HepG2 (cell line): ENCODE measurements around the gene TXNDC11. TPM values are rescaled to one million over a fixed set of nuclear protein-coding genes. Genes with fewer than 3 reads are reported as not detected.

Experiments used
- ATAC-seq: fragments of 200-7000 bp; cut with Tn5 transposase; 3 replicates; pipeline ENCODE4 v1.9.1; 2020; ENCODE audit warnings: mild to moderate bottlenecking, moderate library complexity
- BruUV-seq: library from RNA; stranded (reverse); fragments of 400-500 nt; replicated peaks from 2 replicates; lab custom pipeline; 2021; lab: Mats Ljungman, UMichigan
- CTCF ChIA-PET: fragments of 300-600 bp; formaldehyde crosslinking; extraction: SDS; loops from one replicate; lab custom pipeline; 2021; ENCODE audit warnings: low total read pairs, inconsistent platforms, low intra/inter-chr PET ratio; lab: Yijun Ruan, JAX
- POLR2A ChIA-PET: fragments of 350-600 bp; sonication (Branson Sonifier 250); formaldehyde crosslinking; loops from one replicate; lab custom pipeline; 2020; ENCODE audit warnings: antibody characterized with exemption, inconsistent platforms; lab: Yijun Ruan, JAX
- DNase-seq: peaks from one replicate; pipeline ENCODE4 v3.0.0-alpha.2; 2015; ENCODE audit warnings: low spot score
- FAIRE-seq: peaks from 3 replicates; lab custom pipeline; 2011; peaks lifted over from hg19 to GRCh38; lab: Jason Lieb, UNC
- H2AFZ ChIP-seq: one replicate; pipeline ENCODE4 v1.6.1; 2011; ENCODE audit warnings: low read length, inconsistent platforms
- H3K27ac ChIP-seq: fragments of 300-600 bp; 3 replicates; pipeline ENCODE4 v1.8.0; 2011; ENCODE audit warnings: mixed run types, mild to moderate bottlenecking, mixed read lengths, low read length, inconsistent platforms; ENCODE audit not compliant: insufficient read depth; ENCODE audit errors: extremely low read length
- H3K27me3 ChIP-seq, 2 experiments: fragments of 200-600 bp in 1 of 2; 2 replicates in 1 of 2; 3 replicates in 1 of 2; pipeline versions ENCODE4 v1.6.0 to v1.8.0; 2011; ENCODE audit warnings: low read length in 2 of 2, mild to moderate bottlenecking in 2 of 2, moderate library complexity in 2 of 2, inconsistent platforms in 1 of 2; ENCODE audit not compliant: insufficient read depth in 2 of 2, control insufficient read depth in 1 of 2
- H3K36me3 ChIP-seq, 2 experiments: fragments of 200-600 bp in 1 of 2; replicated peaks in 1 of 2; 2 replicates in 1 of 2; 3 replicates in 1 of 2; pipeline versions ENCODE4 v1.5.1 to v1.8.0; 2011; ENCODE audit warnings: low read length in 2 of 2, inconsistent platforms in 1 of 2; ENCODE audit not compliant: insufficient read depth in 2 of 2, control insufficient read depth in 1 of 2
- H3K4me1 ChIP-seq: 2 replicates; pipeline ENCODE4 v1.5.1; 2012; ENCODE audit warnings: low read length, inconsistent platforms; ENCODE audit not compliant: insufficient read depth
- H3K4me2 ChIP-seq: 2 replicates; pipeline ENCODE4 v1.6.0; 2011; ENCODE audit warnings: low read depth, low read length, inconsistent platforms
- H3K4me3 ChIP-seq, 3 experiments: fragments of 200-600 bp in 1 of 3; sonication (generic), shearing (Covaris generic) in 1 of 3; replicated peaks in 1 of 3; 2 replicates each; pipeline ENCODE4 v1.5.1; 2011 to 2016; ENCODE audit warnings: low read length in 3 of 3, inconsistent platforms in 2 of 3, low read depth in 2 of 3, mild to moderate bottlenecking in 2 of 3, control low read depth in 1 of 3, mixed read lengths in 1 of 3; ENCODE audit not compliant: insufficient read depth in 1 of 3
- H3K79me2 ChIP-seq: one replicate; pipeline ENCODE4 v1.6.1; 2011; ENCODE audit warnings: low read length, inconsistent platforms; ENCODE audit not compliant: insufficient read depth
- H3K9ac ChIP-seq: 2 replicates; pipeline ENCODE4 v1.6.0; 2011; ENCODE audit warnings: mild to moderate bottlenecking, low read depth, low read length, inconsistent platforms; ENCODE audit not compliant: insufficient read depth
- H3K9me3 ChIP-seq: 2 replicates; pipeline ENCODE4 v1.5.1; 2012; ENCODE audit warnings: mild to moderate bottlenecking, low read length
- H4K20me1 ChIP-seq: 2 replicates; pipeline ENCODE4 v1.6.0; 2011; ENCODE audit warnings: inconsistent platforms, mild to moderate bottlenecking, low read length, moderate library complexity; ENCODE audit not compliant: insufficient read depth
- ARID2 ChIP-seq: sonication (generic); formaldehyde crosslinking; IDR thresholded peaks from 2 replicates; pipeline ENCODE4 v1.8.1; 2022; ENCODE audit warnings: mild to moderate bottlenecking, missing genetic modification reagents, borderline replicate concordance
- MEF2D ChIP-seq: sonication (generic); formaldehyde crosslinking; IDR thresholded peaks from 2 replicates; pipeline ENCODE4 v1.5.1; 2020; ENCODE audit warnings: mild to moderate bottlenecking, missing genetic modification reagents
- NR1H2 ChIP-seq: sonication (generic); formaldehyde crosslinking; IDR thresholded peaks from 2 replicates; pipeline ENCODE4 v1.8.1; 2022; ENCODE audit warnings: low read depth, missing genetic modification reagents, borderline replicate concordance
- RBM22 ChIP-seq: fragments of 200-400 bp; formaldehyde crosslinking; optimal IDR thresholded peaks from 2 replicates; pipeline ENCODE3; 2017; ENCODE audit warnings: mild to moderate bottlenecking, low read length, moderate library complexity
- RNF219 ChIP-seq: sonication (generic); formaldehyde crosslinking; IDR thresholded peaks from 2 replicates; pipeline ENCODE4 v1.5.0; 2020; ENCODE audit warnings: mild to moderate bottlenecking, missing genetic modification reagents
- SATB2 ChIP-seq: sonication (generic); formaldehyde crosslinking; IDR thresholded peaks from 2 replicates; pipeline ENCODE4 v1.5.0; 2020; ENCODE audit warnings: missing genetic modification reagents
- TCF7L2 ChIP-seq: IDR thresholded peaks from 2 replicates; pipeline ENCODE4 v1.6.1; 2011; ENCODE audit warnings: mild to moderate bottlenecking, low read depth, low read length, moderate library complexity
- ZMAT5 ChIP-seq: sonication (generic); formaldehyde crosslinking; IDR thresholded peaks from 2 replicates; pipeline ENCODE4 v1.5.0; 2020; ENCODE audit warnings: mild to moderate bottlenecking, low read depth, missing genetic modification reagents, borderline replicate concordance
- ZMYM4 ChIP-seq: sonication (generic); formaldehyde crosslinking; IDR thresholded peaks from 2 replicates; pipeline ENCODE4 v1.8.1; 2023; ENCODE audit warnings: mild to moderate bottlenecking, missing genetic modification reagents
- ZNF768 ChIP-seq: sonication (generic); formaldehyde crosslinking; IDR thresholded peaks from 2 replicates; pipeline ENCODE4 v1.4.0; 2020; ENCODE audit warnings: missing genetic modification reagents
- WGBS: methylation state at CpG from one replicate; pipeline ENCODE4 v1.1.6; 2017; ENCODE audit warnings: low lambda C conversion rate; 5-methylcytosine and 5-hydroxymethylcytosine counted together
- in situ Hi-C: cut with HindIII; loops from 2 replicates; pipeline ENCODE4 v1.10.0; 2017; ENCODE audit warnings: low pct_unique_long_range_greater_than_20kb; ENCODE audit not compliant: extremely low pct_ligation_motif_present
- intact Hi-C: fragments of 100-400 bp; cut with micrococcal nuclease; formaldehyde crosslinking; loops from one replicate; pipeline ENCODE4 v1.10.0; 2022; ENCODE audit not compliant: unreplicated experiment
- polyA plus RNA-seq, 8 experiments: library from polyadenylated mRNA; depleted of rRNA in 3 of 8; stranded (reverse) in 7 of 8; unstranded in 1 of 8; fragments of >200 nt; fragmentation: Illumina TruSeq in 4 of 8; extraction: Trizol in 4 of 8; gene quantifications; 2 replicates each; pipeline versions ENCODE4 v1.2.1 to v1.2.3, GENCODE V29; 2011 to 2016; ENCODE audit warnings: low read depth in 4 of 8, missing spikeins in 1 of 8, mixed read lengths in 1 of 8; ENCODE audit not compliant: insufficient read depth in 1 of 8
- total RNA-seq, 5 experiments: library from RNA; depleted of rRNA; stranded (reverse); fragments of >200 nt; fragmentation: Illumina TruSeq; extraction: Trizol; gene quantifications; 2 replicates each; pipeline ENCODE4 v1.2.3, GENCODE V29; 2016; ENCODE audit warnings: low read depth in 1 of 5

The TXNDC11 gene
- total and polyA plus RNA-seq, 2 of the 13 experiments (the other 11 are each of a cell fraction or from before 2014, with no cell fraction given): 74.9 to 123 TPM

DNA sequence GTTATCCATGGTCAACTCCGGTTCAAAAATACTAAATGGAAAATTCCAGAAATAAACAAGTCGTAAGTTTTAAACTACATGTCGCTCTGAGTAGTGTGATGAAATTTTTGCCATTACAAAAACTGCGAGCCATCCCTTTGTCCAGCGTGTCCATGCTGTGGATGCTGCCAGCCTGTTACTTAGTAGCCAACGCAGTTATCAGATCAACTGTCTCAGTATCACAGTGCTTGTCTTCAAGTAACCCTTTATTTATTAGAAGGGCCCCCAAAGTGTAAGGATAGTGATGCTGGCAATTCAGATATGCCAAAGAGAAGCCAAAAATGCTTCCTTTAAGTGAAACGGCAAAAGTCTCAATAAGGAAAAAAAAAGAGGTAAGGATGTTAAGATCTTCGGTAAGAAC lies 50.5 kb downstream of the TXNDC11 start:
- Histone ChIP-seq H3K27me3 (no peaks in the 10 kb centered on the region), H3K36me3 (peaks cover 60 to 88% of the 10 kb centered on the region in 2 experiments)
- CTCF ChIA-PET: no interaction called here
- no peak for FAIRE-seq
- TF ChIP-seq SATB2 (no peak), ZMAT5 (CRISPR knock-in tag) (no peak), RNF219 (no peak), ARID2 (no peak), TCF7L2 (no peak)
- TF ChIP-seq, all 625 proteins: peak for 0
- intact Hi-C loops (no loop called here), in situ Hi-C loops (no loop called here)
- Histone ChIP-seq H3K79me2 (no peaks in the 10 kb centered on the region), H3K4me1 (peaks cover 15% of the 10 kb centered on the region), H3K9me3 (no peaks in the 10 kb centered on the region), H3K9ac (no peak overlapping the region), H3K27ac (no peak overlapping the region), H3K4me3 (no peak overlapping the region), H4K20me1 (0 out of 2 replicates have a peak, but pooled peaks cover 9% of the 10 kb centered on the region), H2AFZ (no peak overlapping the region), H3K4me2 (no peak overlapping the region)
- POLR2A ChIA-PET: no interaction called here
- ATAC-seq (no peak), DNase-seq (no peak)
- WGBS: 95% methylated on average over 8 of the region's 8 CpGs
- BruUV-seq: no TSS peak

DNA sequence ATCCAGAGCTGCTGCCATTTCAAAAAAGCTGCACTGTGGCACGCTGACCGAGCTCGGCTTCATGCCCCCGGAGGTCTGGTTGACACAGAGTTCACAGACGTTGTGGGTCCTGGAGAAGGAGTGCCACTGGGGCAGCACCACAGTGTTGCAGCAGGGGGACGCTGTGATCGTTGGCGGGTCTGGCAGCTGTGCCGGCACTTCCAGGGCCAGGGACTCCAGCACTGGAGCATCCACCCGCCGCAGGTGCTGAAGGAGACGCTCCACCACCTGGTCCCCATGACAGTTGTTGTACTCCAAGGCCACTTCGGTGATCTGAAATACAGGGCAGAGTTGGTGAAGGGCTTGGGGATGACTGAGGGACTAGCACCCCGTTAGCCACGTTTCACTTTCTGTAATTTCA lies 50.9 kb downstream of the TXNDC11 start:
- BruUV-seq: no TSS peak
- Histone ChIP-seq H3K27ac (no peak overlapping the region), H3K4me3 (no peak overlapping the region), H3K36me3 (peaks cover 59 to 88% of the 10 kb centered on the region in 2 experiments), H4K20me1 (0 out of 2 replicates have a peak, but pooled peaks cover 9% of the 10 kb centered on the region), H3K4me2 (no peak overlapping the region), H3K79me2 (no peaks in the 10 kb centered on the region), H3K9ac (no peak overlapping the region), H3K27me3 (no peaks in the 10 kb centered on the region), H3K4me1 (peaks cover 15% of the 10 kb centered on the region), H2AFZ (no peak overlapping the region), H3K9me3 (no peaks in the 10 kb centered on the region)
- DNase-seq (no peak), ATAC-seq (peak; percentile 9; the same call in 1 of the 3 replicates), FAIRE-seq (no peak)
- TF ChIP-seq RBM22: peak; percentile 10
- peak; percentile 37; the same call in 1 of the 2 replicates for TF ChIP-seq ZNF768
- no peak for TF ChIP-seq ZMYM4 (CRISPR knock-in tag)
- no peak for TF ChIP-seq NR1H2 (CRISPR knock-in tag)
- no peak for TF ChIP-seq MEF2D (CRISPR knock-in tag)
- POLR2A ChIA-PET: no interaction called here
- CTCF ChIA-PET: no interaction called here
- intact Hi-C loops (no loop called here), in situ Hi-C loops (no loop called here)
- 97% methylated on average over 15 of the region's 15 CpGs for WGBS
